ENCODE results near the gene SPG21.

SPG21 gene

GRCh38 chr15:64989416-64990167 is at the start of gene SPG21:
SPG21 (minus strand) TSS chr15:64989914; CDS start chr15:64983569, 6,345 bp downstream.
- H2AFZ ChIP-seq, result peak within 1 kb of the TSS; percentile 90
- no peaks in the 10 kb centered on the region for H3K36me3 ChIP-seq (ENCODE audit: control insufficient read depth, insufficient read depth, low read length)
- no peaks in the 10 kb centered on the region for H3K27me3 ChIP-seq (ENCODE audit: control insufficient read depth, insufficient read depth, low read length)
- H3K79me2 ChIP-seq, result no peaks in the 10 kb centered on the region
- peak within 1 kb of the TSS; percentile 98 for H3K4me2 ChIP-seq (ENCODE audit: low read length)
- peak within 1 kb of the TSS; percentile 81 for H3K27ac ChIP-seq
- TF ChIP-seq CTCF (IDR thresholded peaks at IDR 0.05), result no peak
- no peaks in the 10 kb centered on the region for H3K4me1 ChIP-seq
- peak within 1 kb of the TSS; percentile 95 for H3K4me3 ChIP-seq (ENCODE audit: low read depth, low read length)
- peak within 1 kb of the TSS; percentile 35 for H3K9ac ChIP-seq
- no peaks in the 10 kb centered on the region for H3K9me3 ChIP-seq (ENCODE audit: control insufficient read depth, low read length)

- Histone ChIP-seq H3K36me3 (ENCODE audit: control insufficient read depth, insufficient read depth, low read length) (no peaks in the 10 kb centered on the region), H3K27me3 (ENCODE audit: control insufficient read depth, insufficient read depth, low read length) (no peaks in the 10 kb centered on the region), H3K4me3 (ENCODE audit: low read depth, low read length) (no peak overlapping the region), H3K9ac (no peak overlapping the region), H3K9me3 (ENCODE audit: control insufficient read depth, low read length) (no peaks in the 10 kb centered on the region), H3K4me1 (no peaks in the 10 kb centered on the region), H3K4me2 (ENCODE audit: low read length) (no peak overlapping the region), H3K79me2 (no peaks in the 10 kb centered on the region), H3K27ac (no peak overlapping the region), H2AFZ (no peak overlapping the region)
- TF ChIP-seq CTCF (IDR thresholded peaks at IDR 0.05), result no peak
These were observed 49.1 kb upstream of the SPG21 start for GRCh38 chr15:65038836-65039235.

- H3K4me1 ChIP-seq, result no peaks in the 10 kb centered on the region
- H3K27ac ChIP-seq, result no peak overlapping the region
- TF ChIP-seq CTCF (IDR thresholded peaks at IDR 0.05), result no peak
- H3K27me3 ChIP-seq (ENCODE audit: control insufficient read depth, insufficient read depth, low read length), result no peaks in the 10 kb centered on the region
- no peaks in the 10 kb centered on the region for H3K79me2 ChIP-seq
- H3K36me3 ChIP-seq (ENCODE audit: control insufficient read depth, insufficient read depth, low read length), result no peaks in the 10 kb centered on the region
- H3K4me2 ChIP-seq (ENCODE audit: low read length), result no peak overlapping the region
- H3K9me3 ChIP-seq (ENCODE audit: control insufficient read depth, low read length), result no peaks in the 10 kb centered on the region
- no peak overlapping the region for H3K4me3 ChIP-seq (ENCODE audit: low read depth, low read length)
- no peak overlapping the region for H3K9ac ChIP-seq
- H2AFZ ChIP-seq, result no peak overlapping the region
These were observed 48.7 kb upstream of the SPG21 start for GRCh38 chr15:65038428-65038827.

- H3K79me2 ChIP-seq, result no peaks in the 10 kb centered on the region
- no peak overlapping the region for H3K4me2 ChIP-seq (ENCODE audit: low read length)
- H3K27ac ChIP-seq, result no peak overlapping the region
- no peaks in the 10 kb centered on the region for H3K27me3 ChIP-seq (ENCODE audit: control insufficient read depth, insufficient read depth, low read length)
- TF ChIP-seq CTCF (IDR thresholded peaks at IDR 0.05), result no peak
- no peak overlapping the region for H3K9ac ChIP-seq
- no peak overlapping the region for H3K4me3 ChIP-seq (ENCODE audit: low read depth, low read length)
- H2AFZ ChIP-seq, result no peak overlapping the region
- H3K4me1 ChIP-seq, result no peaks in the 10 kb centered on the region
- no peaks in the 10 kb centered on the region for H3K36me3 ChIP-seq (ENCODE audit: control insufficient read depth, insufficient read depth, low read length)
- no peaks in the 10 kb centered on the region for H3K9me3 ChIP-seq (ENCODE audit: control insufficient read depth, low read length)
These were observed 47.6 kb upstream of the SPG21 start for GRCh38 chr15:65037309-65037708.

- no peaks in the 10 kb centered on the region for H3K4me1 ChIP-seq
- H2AFZ ChIP-seq, result no peak overlapping the region
- H3K9ac ChIP-seq, result no peak overlapping the region
- H3K27ac ChIP-seq, result no peak overlapping the region
- H3K4me3 ChIP-seq (ENCODE audit: low read depth, low read length), result no peak overlapping the region
- H3K27me3 ChIP-seq (ENCODE audit: control insufficient read depth, insufficient read depth, low read length), result no peaks in the 10 kb centered on the region
- no peaks in the 10 kb centered on the region for H3K9me3 ChIP-seq (ENCODE audit: control insufficient read depth, low read length)
- TF ChIP-seq CTCF (IDR thresholded peaks at IDR 0.05), result no peak
- H3K36me3 ChIP-seq (ENCODE audit: control insufficient read depth, insufficient read depth, low read length), result no peaks in the 10 kb centered on the region
- no peaks in the 10 kb centered on the region for H3K79me2 ChIP-seq
- no peak overlapping the region for H3K4me2 ChIP-seq (ENCODE audit: low read length)
These were observed 45.0 kb upstream of the SPG21 start for GRCh38 chr15:65034719-65035118.

Data from parathyroid adenoma (tissue), 2 donors.